Psoas muscle (tissue), 8 donors: ENCODE data around the gene LRRC4C. TPM values are rescaled to one million over a fixed set of nuclear protein-coding genes. Genes with fewer than 3 reads are reported as not detected.

Experiments used
- ATAC-seq, 4 donors: fragments of 200-7000 bp; cut with Tn5 transposase; one replicate each; pipeline ENCODE4 v1.9.1; 2020; ENCODE audit warnings: moderate library complexity in 3 of 4, mild to moderate bottlenecking in 2 of 4
- DNase-seq, 2 donors: peaks; one replicate each; pipeline ENCODE4 v3.0.0-alpha.2; 2020
- H3K27ac ChIP-seq: fragments of 200-600 bp; one replicate; pipeline ENCODE4 v1.8.0; 2022
- H3K27me3 ChIP-seq, 3 donors: fragments of 200-600 bp in 1 of 3; one replicate each; pipeline versions ENCODE4 v1.6.1 to v1.8.0; 2013 to 2022; ENCODE audit warnings: low read length in 2 of 3, mild to moderate bottlenecking in 2 of 3, moderate library complexity in 1 of 3; ENCODE audit not compliant: insufficient read depth in 3 of 3
- H3K36me3 ChIP-seq, 2 donors: fragments of 200-600 bp in 1 of 2; one replicate each; pipeline versions ENCODE4 v1.6.1 to v1.8.0; 2013 to 2022; ENCODE audit warnings: low read depth in 1 of 2, mild to moderate bottlenecking in 1 of 2, moderate library complexity in 1 of 2; ENCODE audit not compliant: insufficient read depth in 1 of 2
- H3K4me1 ChIP-seq: fragments of 200-600 bp; one replicate; pipeline ENCODE4 v1.8.0; 2022
- H3K4me3 ChIP-seq: fragments of 200-600 bp; one replicate; pipeline ENCODE4 v1.8.0; 2022; ENCODE audit warnings: mild to moderate bottlenecking
- H3K9me3 ChIP-seq: fragments of 200-600 bp; one replicate; pipeline ENCODE4 v1.8.0; 2022
- CTCF ChIP-seq: fragments of 200-600 bp; IDR thresholded peaks from one replicate; pipeline ENCODE4 v1.8.0; 2022; ENCODE audit warnings: antibody characterized with exemption
- WGBS, 3 donors: extraction: QIAGEN DNeasy Blood & Tissue Kit; methylation state at CpG; one replicate each; pipeline versions ENCODE4 v1.1.6 to v1.1.7; 2013; 5-methylcytosine and 5-hydroxymethylcytosine counted together
- intact Hi-C, 2 donors: fragments of 100-400 bp; cut with DNase I; formaldehyde crosslinking; loops; one replicate each; pipeline versions ENCODE4 v1.11.0 to v1.14.2; 2022
- polyA plus RNA-seq, 3 donors: library from polyadenylated mRNA; stranded (reverse); fragments of 200-250 nt; gene quantifications; one replicate each; pipeline ENCODE4 v1.2.3, GENCODE V29; 2013
- total RNA-seq, 4 donors: library from RNA; stranded (reverse); fragmentation: NEBNext Ultra II Directional in 2 of 4; extraction: Animal tissue kit (Norgen Biotek cat#: 25700) in 2 of 4; gene quantifications; one replicate each; pipeline versions ENCODE4 v1.2.1 to v1.2.4, GENCODE V29; 2021 to 2023
- donor health status: healthy with polysubstance abuse.
- donor health status: DM: no; HTN: no; CAD: no; lungs with moderate emphysema.
- donor health status: Bipolar disorder and iron deficiency.
- donor health status: healthy.
- donor health status: DM: yes; HTN: yes; CAD: no.
- donor health status: DM: no; HTN: no; CAD: no.
- donor health status: DM: no; HTN: no; CAD: no.
- donor health status: DM: yes; HTN: yes; CAD: no.

LRRC4C gene
- total and polyA plus RNA-seq, 7 donors, result 0.04 to 0.34 (median 0.12) TPM; not detected in 1

GRCh38 chr11:40119661-40120060 is 1339.8 kb downstream of the LRRC4C start:
- intact Hi-C loops, result loop anchor here in 1 of 2 donors (10.0 kb wide), 1 partner anchor 905 kb away; no protein-coding TSS in a partner anchor
- no peak for TF ChIP-seq CTCF
- no peak overlapping the region for H3K27ac ChIP-seq
- peaks cover 7% of the 10 kb centered on the region for H3K9me3 ChIP-seq
- no peaks in the 10 kb centered on the region for H3K36me3 ChIP-seq
- no peak for ATAC-seq
- no peak overlapping the region for H3K4me3 ChIP-seq
- DNase-seq, result no peak
- WGBS, 3 donors, result 55 to 80% (median 67%) methylated on average over 1 of the region's 1 CpG
- H3K4me1 ChIP-seq, result no peaks in the 10 kb centered on the region
- H3K27me3 ChIP-seq, result no peaks in the 10 kb centered on the region

GRCh38 chr11:40118780-40119179 is 1340.7 kb downstream of the LRRC4C start:
- no peak for DNase-seq
- Histone ChIP-seq H3K27ac (no peak overlapping the region), H3K27me3 (no peaks in the 10 kb centered on the region), H3K4me3 (no peak overlapping the region), H3K4me1 (no peaks in the 10 kb centered on the region), H3K36me3 (no peaks in the 10 kb centered on the region), H3K9me3 (peaks cover 6% of the 10 kb centered on the region)
- 61 to 74% (median 64%) methylated on average over 2 of the region's 2 CpGs for WGBS, 3 donors
- ATAC-seq, result no peak
- no peak for TF ChIP-seq CTCF
- intact Hi-C loops, result no loop called here

DNA sequence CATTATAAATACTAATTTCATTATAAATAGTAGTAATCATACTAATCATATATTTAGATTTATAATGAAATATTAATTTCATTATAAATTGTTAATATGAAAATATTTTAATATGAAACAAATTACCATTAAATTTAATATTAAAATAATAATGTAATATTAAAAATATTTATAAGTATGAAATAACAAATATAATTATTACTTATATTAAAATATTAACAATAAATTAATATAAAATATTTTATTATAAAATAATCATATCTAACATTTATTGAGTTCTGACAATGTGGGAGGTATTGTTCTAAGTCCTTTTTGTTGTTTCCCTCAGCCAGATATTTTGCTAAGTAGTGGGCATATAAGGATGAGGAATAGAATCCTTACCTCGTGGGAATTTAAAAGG is 1341.4 kb downstream of the LRRC4C start:
- Histone ChIP-seq H3K36me3 (no peaks in the 10 kb centered on the region), H3K27ac (no peak overlapping the region), H3K9me3 (peaks cover under 1% of the 10 kb centered on the region), H3K27me3 (no peaks in the 10 kb centered on the region), H3K4me1 (no peaks in the 10 kb centered on the region), H3K4me3 (no peak overlapping the region)
- intact Hi-C loops, result no loop called here
- ATAC-seq (no peak), DNase-seq (no peak)
- 71 to 82% (median 76%) methylated on average over 1 of the region's 1 CpG for WGBS, 3 donors
- TF ChIP-seq CTCF, result no peak

DNA sequence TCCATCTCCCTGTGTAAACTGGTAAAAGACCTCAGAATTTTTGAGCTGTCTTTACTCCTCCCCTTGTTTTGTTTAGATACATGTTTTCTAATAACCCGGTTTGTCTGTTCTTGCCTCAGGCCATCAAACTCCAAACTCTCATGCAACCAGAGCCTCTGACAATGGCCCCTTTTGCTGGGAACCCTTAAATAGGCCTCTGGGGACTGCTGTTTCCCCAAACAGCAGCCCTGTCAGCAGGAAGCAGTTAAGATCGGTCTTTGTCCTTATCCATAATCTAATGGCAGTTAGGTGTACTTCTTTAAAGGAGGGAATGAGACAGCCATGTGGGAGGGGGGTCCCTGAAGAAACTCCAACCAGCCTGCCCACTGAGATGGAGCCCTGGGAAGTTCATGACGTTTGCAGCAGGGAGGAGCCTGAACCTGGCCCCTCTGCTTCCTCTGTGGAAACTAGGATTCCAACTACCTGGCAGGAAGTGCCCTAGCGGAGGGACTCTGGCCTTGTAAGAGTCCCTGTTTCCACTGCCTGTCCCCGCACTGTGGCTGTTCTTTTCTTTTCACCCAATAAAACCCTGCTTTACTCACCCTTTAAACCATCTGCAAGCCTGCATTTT is 1354.4 kb downstream of the LRRC4C start:
- Histone ChIP-seq H3K4me1 (no peaks in the 10 kb centered on the region), H3K27ac (no peak overlapping the region), H3K9me3 (no peaks in the 10 kb centered on the region), H3K36me3 (no peaks in the 10 kb centered on the region), H3K27me3 (no peaks in the 10 kb centered on the region), H3K4me3 (no peak overlapping the region)
- intact Hi-C loops, result no loop called here
- no peak for TF ChIP-seq CTCF
- ATAC-seq (no peak), DNase-seq (no peak)
- 61 to 73% (median 70%) methylated on average over 5 of the region's 5 CpGs for WGBS, 3 donors

DNA sequence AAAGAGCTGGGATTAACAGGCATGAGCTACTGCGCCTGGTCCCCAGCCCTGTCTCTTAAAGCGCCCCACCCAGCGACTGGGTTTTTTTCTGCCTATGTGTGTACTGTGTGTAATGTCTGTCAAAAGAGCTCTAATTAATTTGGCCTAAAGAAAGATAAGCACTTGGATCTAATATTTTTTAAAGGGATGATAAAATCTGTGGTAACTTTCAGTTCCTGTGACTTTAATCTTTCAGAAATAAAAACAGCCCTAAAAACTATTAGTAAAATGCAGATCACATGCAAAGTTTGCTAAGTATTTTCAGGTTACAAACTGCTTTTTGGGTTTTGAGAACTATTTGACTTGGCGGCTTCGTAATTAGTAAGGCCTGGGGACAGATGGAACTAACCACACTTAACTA is 1358.7 kb downstream of the LRRC4C start:
- ATAC-seq, result no peak
- H3K27ac ChIP-seq, result no peak overlapping the region
- DNase-seq, result no peak
- WGBS, 3 donors, result 92 to 93% (median 92%) methylated on average over 5 of the region's 5 CpGs
- no peak for TF ChIP-seq CTCF
- intact Hi-C loops, result no loop called here
- no peaks in the 10 kb centered on the region for H3K36me3 ChIP-seq
- no peaks in the 10 kb centered on the region for H3K27me3 ChIP-seq
- no peaks in the 10 kb centered on the region for H3K4me1 ChIP-seq
- H3K9me3 ChIP-seq, result no peaks in the 10 kb centered on the region
- H3K4me3 ChIP-seq, result no peak overlapping the region
